B cell (primary cell): ENCODE data around the gene ANGPTL2.

Source experiments
- CTCF ChIP-seq: fragments of 200-600 bp; IDR thresholded peaks from one replicate; pipeline ENCODE4 v1.8.0; 2022; ENCODE audit warnings: antibody characterized with exemption, mild to moderate bottlenecking
- EZH2 ChIP-seq: IDR thresholded peaks from 2 replicates; pipeline ENCODE4 v1.6.1; 2012; ENCODE audit warnings: borderline replicate concordance, low read depth, mild to moderate bottlenecking, moderate library complexity, low read length; ENCODE audit not compliant: insufficient read depth, poor library complexity, severe bottlenecking

GRCh38 chr9:127116088-127116726, 6.2 kb downstream of the ANGPTL2 start:
- no peak for TF ChIP-seq CTCF
- TF ChIP-seq EZH2, result no peak
